HepG2 (cell line): ENCODE results near the gene FBXO41.

Experiments used
- FOXM1 ChIP-seq: sonication (generic); formaldehyde crosslinking; IDR thresholded peaks from 2 replicates; pipeline ENCODE4 v1.5.0; 2020; ENCODE audit warnings: missing genetic modification reagents
- JUN ChIP-seq: sonication (generic); formaldehyde crosslinking; IDR thresholded peaks from 2 replicates; pipeline ENCODE4 v1.4.0; 2020; ENCODE audit warnings: mild to moderate bottlenecking, missing genetic modification reagents
- TF ChIP-seq, protein P1 (sequence below): sonication (generic); formaldehyde crosslinking; IDR thresholded peaks from 2 replicates; pipeline ENCODE4 v1.5.1; 2020; ENCODE audit warnings: missing genetic modification reagents, mild to moderate bottlenecking, borderline replicate concordance
- TF ChIP-seq, protein P2 (sequence below): sonication (generic); formaldehyde crosslinking; IDR thresholded peaks from 2 replicates; pipeline ENCODE4 v1.4.0; 2020; ENCODE audit warnings: mild to moderate bottlenecking, missing genetic modification reagents, borderline replicate concordance

DNA sequence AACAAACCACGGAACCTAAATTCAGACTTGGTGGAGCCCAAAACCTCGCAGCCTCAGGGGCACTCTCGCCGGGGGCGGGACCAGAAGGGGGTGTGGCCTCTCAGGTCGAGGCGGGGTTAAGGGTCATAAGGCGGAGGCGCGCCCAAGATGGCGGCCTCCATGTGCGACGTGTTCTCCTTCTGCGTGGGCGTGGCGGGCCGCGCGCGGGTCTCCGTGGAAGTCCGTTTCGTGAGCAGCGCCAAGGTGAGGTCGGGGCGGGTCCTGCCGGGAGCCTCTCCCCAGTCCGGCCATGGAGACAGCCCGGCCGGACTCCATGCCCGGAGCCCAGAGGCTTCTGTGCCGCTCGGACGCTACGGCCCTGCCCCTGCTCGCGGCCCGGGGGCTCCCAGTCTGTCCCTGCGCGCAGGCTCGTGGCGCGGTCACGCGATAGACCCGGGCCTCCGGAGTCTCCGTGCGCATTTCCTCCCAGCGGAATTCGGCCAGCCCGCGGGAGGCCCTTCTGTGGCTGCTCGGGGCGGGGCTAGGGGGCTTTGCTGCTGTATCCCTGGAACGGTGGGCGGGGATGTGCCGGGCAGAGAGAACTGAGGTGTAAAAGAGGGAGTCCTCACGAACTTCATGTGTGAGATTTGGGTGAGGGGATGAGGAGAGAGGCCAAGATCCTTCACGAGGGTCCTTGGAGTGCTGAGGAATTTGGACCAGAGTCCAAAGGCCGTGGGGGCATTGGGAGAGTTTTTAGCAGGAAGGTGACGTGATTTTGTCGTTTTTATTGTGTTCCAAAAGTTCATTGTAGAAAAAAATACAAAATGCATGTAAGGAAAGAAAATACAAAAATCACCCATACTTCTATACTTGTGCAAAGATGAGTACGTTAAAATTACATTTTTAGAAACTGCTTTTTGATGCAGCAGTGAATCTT lies 69.9 kb downstream of the FBXO41 start, which contains the start of gene SMYD5:
- TF ChIP-seq FOXM1 (no peak; the same call in 1 of the 2 replicates), JUN (CRISPR knock-in tag) (no peak; the same call in 1 of the 2 replicates)
- TF ChIP-seq, protein P1, sequence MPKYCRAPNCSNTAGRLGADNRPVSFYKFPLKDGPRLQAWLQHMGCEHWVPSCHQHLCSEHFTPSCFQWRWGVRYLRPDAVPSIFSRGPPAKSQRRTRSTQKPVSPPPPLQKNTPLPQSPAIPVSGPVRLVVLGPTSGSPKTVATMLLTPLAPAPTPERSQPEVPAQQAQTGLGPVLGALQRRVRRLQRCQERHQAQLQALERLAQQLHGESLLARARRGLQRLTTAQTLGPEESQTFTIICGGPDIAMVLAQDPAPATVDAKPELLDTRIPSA (CRISPR knock-in tag): 0 out of 2 replicates have a peak, but pooled peaks have one; percentile 46
- TF ChIP-seq, protein P2, sequence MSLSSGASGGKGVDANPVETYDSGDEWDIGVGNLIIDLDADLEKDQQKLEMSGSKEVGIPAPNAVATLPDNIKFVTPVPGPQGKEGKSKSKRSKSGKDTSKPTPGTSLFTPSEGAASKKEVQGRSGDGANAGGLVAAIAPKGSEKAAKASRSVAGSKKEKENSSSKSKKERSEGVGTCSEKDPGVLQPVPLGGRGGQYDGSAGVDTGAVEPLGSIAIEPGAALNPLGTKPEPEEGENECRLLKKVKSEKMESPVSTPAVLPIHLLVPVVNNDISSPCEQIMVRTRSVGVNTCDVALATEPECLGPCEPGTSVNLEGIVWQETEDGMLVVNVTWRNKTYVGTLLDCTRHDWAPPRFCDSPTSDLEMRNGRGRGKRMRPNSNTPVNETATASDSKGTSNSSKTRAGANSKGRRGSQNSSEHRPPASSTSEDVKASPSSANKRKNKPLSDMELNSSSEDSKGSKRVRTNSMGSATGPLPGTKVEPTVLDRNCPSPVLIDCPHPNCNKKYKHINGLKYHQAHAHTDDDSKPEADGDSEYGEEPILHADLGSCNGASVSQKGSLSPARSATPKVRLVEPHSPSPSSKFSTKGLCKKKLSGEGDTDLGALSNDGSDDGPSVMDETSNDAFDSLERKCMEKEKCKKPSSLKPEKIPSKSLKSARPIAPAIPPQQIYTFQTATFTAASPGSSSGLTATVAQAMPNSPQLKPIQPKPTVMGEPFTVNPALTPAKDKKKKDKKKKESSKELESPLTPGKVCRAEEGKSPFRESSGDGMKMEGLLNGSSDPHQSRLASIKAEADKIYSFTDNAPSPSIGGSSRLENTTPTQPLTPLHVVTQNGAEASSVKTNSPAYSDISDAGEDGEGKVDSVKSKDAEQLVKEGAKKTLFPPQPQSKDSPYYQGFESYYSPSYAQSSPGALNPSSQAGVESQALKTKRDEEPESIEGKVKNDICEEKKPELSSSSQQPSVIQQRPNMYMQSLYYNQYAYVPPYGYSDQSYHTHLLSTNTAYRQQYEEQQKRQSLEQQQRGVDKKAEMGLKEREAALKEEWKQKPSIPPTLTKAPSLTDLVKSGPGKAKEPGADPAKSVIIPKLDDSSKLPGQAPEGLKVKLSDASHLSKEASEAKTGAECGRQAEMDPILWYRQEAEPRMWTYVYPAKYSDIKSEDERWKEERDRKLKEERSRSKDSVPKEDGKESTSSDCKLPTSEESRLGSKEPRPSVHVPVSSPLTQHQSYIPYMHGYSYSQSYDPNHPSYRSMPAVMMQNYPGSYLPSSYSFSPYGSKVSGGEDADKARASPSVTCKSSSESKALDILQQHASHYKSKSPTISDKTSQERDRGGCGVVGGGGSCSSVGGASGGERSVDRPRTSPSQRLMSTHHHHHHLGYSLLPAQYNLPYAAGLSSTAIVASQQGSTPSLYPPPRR (CRISPR knock-in tag): peak; percentile 60
